ENCODE measurements around the gene THBD. TPM values are rescaled to one million over a fixed set of nuclear protein-coding genes. Genes with fewer than 3 reads are reported as not detected.

The THBD gene
- total RNA-seq, 1 donor from 2014 or later, result 22.7 TPM

DNA sequence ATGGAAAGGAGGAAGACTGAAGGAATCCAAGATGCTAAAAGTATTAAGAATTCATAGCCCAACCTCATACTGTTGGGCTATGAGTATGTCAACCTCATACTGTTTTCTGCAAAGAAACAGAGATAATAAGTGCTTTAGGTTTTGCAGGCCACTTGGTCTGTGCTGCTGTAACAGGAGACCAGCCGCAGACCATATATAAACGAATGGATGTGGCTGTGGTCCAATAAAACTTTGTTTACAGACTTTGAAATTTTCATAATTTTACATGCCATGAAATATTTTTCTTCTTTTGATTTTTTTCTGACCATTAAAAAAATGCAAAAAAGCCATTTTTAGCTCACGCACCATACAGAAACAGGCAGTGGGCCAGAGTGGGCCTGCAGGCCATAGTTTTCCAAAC, 13.7 kb upstream of the THBD start:
- no peaks in the 10 kb centered on the region for H3K9me3 ChIP-seq (ENCODE audit: insufficient read depth, low read depth, low read length)
- no peak for DNase-seq (ENCODE audit: low read depth)
- TF ChIP-seq, protein P1, sequence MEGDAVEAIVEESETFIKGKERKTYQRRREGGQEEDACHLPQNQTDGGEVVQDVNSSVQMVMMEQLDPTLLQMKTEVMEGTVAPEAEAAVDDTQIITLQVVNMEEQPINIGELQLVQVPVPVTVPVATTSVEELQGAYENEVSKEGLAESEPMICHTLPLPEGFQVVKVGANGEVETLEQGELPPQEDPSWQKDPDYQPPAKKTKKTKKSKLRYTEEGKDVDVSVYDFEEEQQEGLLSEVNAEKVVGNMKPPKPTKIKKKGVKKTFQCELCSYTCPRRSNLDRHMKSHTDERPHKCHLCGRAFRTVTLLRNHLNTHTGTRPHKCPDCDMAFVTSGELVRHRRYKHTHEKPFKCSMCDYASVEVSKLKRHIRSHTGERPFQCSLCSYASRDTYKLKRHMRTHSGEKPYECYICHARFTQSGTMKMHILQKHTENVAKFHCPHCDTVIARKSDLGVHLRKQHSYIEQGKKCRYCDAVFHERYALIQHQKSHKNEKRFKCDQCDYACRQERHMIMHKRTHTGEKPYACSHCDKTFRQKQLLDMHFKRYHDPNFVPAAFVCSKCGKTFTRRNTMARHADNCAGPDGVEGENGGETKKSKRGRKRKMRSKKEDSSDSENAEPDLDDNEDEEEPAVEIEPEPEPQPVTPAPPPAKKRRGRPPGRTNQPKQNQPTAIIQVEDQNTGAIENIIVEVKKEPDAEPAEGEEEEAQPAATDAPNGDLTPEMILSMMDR (IDR thresholded peaks at IDR 0.05; ENCODE audit: insufficient read depth, low read depth, low read length), result no peak
- no peak for TF ChIP-seq EZH2 (IDR thresholded peaks at IDR 0.05; ENCODE audit: insufficient read depth, low read length)
- H3K27me3 ChIP-seq (ENCODE audit: insufficient read depth, low read length), result no peaks in the 10 kb centered on the region
- H3K4me1 Mint-ChIP-seq (ENCODE audit: low read depth, unreplicated experiment), result peaks cover 15% of the 10 kb centered on the region
- H4K20me1 ChIP-seq (ENCODE audit: insufficient read depth, low read length), result no peaks in the 10 kb centered on the region
- peaks cover 13% of the 10 kb centered on the region for H3K4me1 ChIP-seq (ENCODE audit: insufficient read depth, low read length)
- H3K9me3 Mint-ChIP-seq (ENCODE audit: unreplicated experiment), result no peaks in the 10 kb centered on the region
- H3K27me3 Mint-ChIP-seq (ENCODE audit: low read depth, unreplicated experiment), result peaks cover 4% of the 10 kb centered on the region
- no peak overlapping the region for H3K4me2 ChIP-seq (ENCODE audit: low read length)
- no peak for FAIRE-seq
- no peaks in the 10 kb centered on the region for H3K79me2 ChIP-seq (ENCODE audit: insufficient read depth, low read length)
- no peaks in the 10 kb centered on the region for H3K36me3 ChIP-seq (ENCODE audit: insufficient read depth, low read length)
- no peak overlapping the region for H3K4me3 Mint-ChIP-seq (ENCODE audit: unreplicated experiment)
- H3K36me3 Mint-ChIP-seq (ENCODE audit: low read depth, unreplicated experiment), result no peaks in the 10 kb centered on the region
- no peak overlapping the region for H3K4me3 ChIP-seq (ENCODE audit: insufficient read depth, low read depth, low read length)
- H2AFZ ChIP-seq (ENCODE audit: low read depth, low read length), result no peak overlapping the region
- H3K9ac ChIP-seq (ENCODE audit: low read length), result no peak overlapping the region
- H3K27ac Mint-ChIP-seq (ENCODE audit: unreplicated experiment), result no peak overlapping the region
- no peak overlapping the region for H3K27ac ChIP-seq (ENCODE audit: low read depth, low read length)

DNA sequence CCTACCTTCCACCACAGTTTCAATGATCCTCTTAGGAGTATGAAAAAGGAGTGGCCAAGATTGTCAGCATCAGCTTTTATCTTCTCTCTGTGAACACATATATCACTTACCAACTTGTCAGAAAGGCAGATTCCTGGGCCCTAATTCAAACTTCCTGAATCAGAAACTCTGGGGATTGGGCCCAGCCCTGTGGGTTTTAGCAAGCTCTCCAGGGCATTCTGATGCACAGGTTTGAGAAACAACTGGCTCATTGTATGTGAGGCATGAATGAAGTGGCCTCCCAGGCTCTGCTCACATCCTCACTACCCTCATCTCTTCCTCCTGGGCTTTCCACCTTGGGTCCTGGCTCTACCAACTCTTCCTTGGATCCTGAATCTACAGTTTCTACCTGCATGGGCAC, 13.2 kb upstream of the THBD start:
- no peak overlapping the region for H3K4me3 Mint-ChIP-seq (ENCODE audit: unreplicated experiment)
- peaks cover 13% of the 10 kb centered on the region for H3K4me1 ChIP-seq (ENCODE audit: insufficient read depth, low read length)

More for the DNA sequence above, 13.2 kb upstream of the THBD start:
- peaks cover 15% of the 10 kb centered on the region for H3K4me1 Mint-ChIP-seq (ENCODE audit: low read depth, unreplicated experiment)
- Histone ChIP-seq H3K27ac (ENCODE audit: low read depth, low read length) (no peak overlapping the region), H3K36me3 (ENCODE audit: insufficient read depth, low read length) (no peaks in the 10 kb centered on the region), H3K27me3 (ENCODE audit: insufficient read depth, low read length) (no peaks in the 10 kb centered on the region), H2AFZ (ENCODE audit: low read depth, low read length) (no peak overlapping the region), H3K4me2 (ENCODE audit: low read length) (no peak overlapping the region), H4K20me1 (ENCODE audit: insufficient read depth, low read length) (no peaks in the 10 kb centered on the region), H3K4me3 (ENCODE audit: insufficient read depth, low read depth, low read length) (no peak overlapping the region), H3K9ac (ENCODE audit: low read length) (no peak overlapping the region), H3K9me3 (ENCODE audit: insufficient read depth, low read depth, low read length) (no peaks in the 10 kb centered on the region), H3K79me2 (ENCODE audit: insufficient read depth, low read length) (no peaks in the 10 kb centered on the region)
- DNase-seq (ENCODE audit: low read depth), result no peak
- no peak overlapping the region for H3K27ac Mint-ChIP-seq (ENCODE audit: unreplicated experiment)
- no peaks in the 10 kb centered on the region for H3K9me3 Mint-ChIP-seq (ENCODE audit: unreplicated experiment)
- no peak for TF ChIP-seq EZH2 (IDR thresholded peaks at IDR 0.05; ENCODE audit: insufficient read depth, low read length)
- TF ChIP-seq, protein P1 (IDR thresholded peaks at IDR 0.05; ENCODE audit: insufficient read depth, low read depth, low read length), result no peak
- FAIRE-seq, result no peak
- H3K27me3 Mint-ChIP-seq (ENCODE audit: low read depth, unreplicated experiment), result peaks cover 4% of the 10 kb centered on the region
- no peaks in the 10 kb centered on the region for H3K36me3 Mint-ChIP-seq (ENCODE audit: low read depth, unreplicated experiment)
